NT2/D1 (cell line): ENCODE measurements around the gene CACNA2D3.

Source experiments
- SUZ12 ChIP-seq: IDR thresholded peaks from 2 replicates; pipeline ENCODE4 v1.6.1; 2011; ENCODE audit not compliant: insufficient read length, insufficient read depth; ENCODE audit errors: extremely low read depth
- YY1 ChIP-seq: IDR thresholded peaks from 2 replicates; pipeline ENCODE4 v1.6.1; 2011; ENCODE audit not compliant: insufficient read length, insufficient read depth

DNA sequence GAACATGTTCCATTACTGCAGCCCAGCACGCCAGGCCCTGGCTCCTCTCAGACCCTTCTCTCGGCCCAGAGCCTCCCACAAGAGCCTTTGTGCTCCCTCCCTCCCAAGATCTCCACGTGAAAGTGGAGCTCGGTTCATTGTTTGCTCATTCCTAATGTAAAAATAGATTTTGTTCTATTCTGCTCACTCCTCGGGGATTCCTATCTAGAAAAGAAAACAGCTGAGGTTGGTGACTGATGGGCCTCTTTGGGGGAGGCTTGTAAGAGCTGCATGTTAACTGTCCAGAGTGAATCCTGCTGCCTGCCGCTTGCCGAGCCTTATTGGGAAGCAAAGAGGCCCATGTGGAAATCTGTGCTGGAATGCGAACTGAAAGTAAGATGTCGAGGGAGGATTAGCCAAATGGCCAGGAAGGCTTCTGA is 538.4 kb downstream of the CACNA2D3 start:
- TF ChIP-seq SUZ12 (no peak), YY1 (no peak)
